Measurements from ENCODE around the gene ZG16B.

- TF ChIP-seq CEBPB (IDR thresholded peaks at IDR 0.05; ENCODE audit: low read depth) (no peak), EZH2 (IDR thresholded peaks at IDR 0.05) (no peak), POLR2A (IDR thresholded peaks at IDR 0.05; ENCODE audit: borderline replicate concordance, extremely low read depth, insufficient read depth, insufficient read length) (no peak), SIN3A (IDR thresholded peaks at IDR 0.05; ENCODE audit: low read depth) (no peak), SP1 (IDR thresholded peaks at IDR 0.05; ENCODE audit: low read depth) (no peak), YY1 (IDR thresholded peaks at IDR 0.05; ENCODE audit: extremely low read depth, insufficient replicate concordance, low read depth, low read length) (no peak), ELF1 (IDR thresholded peaks at IDR 0.05; ENCODE audit: borderline replicate concordance, low read depth) (no peak), ZFX (IDR thresholded peaks at IDR 0.05) (no peak)
- TF ChIP-seq, protein P1, sequence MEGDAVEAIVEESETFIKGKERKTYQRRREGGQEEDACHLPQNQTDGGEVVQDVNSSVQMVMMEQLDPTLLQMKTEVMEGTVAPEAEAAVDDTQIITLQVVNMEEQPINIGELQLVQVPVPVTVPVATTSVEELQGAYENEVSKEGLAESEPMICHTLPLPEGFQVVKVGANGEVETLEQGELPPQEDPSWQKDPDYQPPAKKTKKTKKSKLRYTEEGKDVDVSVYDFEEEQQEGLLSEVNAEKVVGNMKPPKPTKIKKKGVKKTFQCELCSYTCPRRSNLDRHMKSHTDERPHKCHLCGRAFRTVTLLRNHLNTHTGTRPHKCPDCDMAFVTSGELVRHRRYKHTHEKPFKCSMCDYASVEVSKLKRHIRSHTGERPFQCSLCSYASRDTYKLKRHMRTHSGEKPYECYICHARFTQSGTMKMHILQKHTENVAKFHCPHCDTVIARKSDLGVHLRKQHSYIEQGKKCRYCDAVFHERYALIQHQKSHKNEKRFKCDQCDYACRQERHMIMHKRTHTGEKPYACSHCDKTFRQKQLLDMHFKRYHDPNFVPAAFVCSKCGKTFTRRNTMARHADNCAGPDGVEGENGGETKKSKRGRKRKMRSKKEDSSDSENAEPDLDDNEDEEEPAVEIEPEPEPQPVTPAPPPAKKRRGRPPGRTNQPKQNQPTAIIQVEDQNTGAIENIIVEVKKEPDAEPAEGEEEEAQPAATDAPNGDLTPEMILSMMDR (IDR thresholded peaks at IDR 0.05 in 2 of 3, conservative IDR thresholded peaks at IDR 0.05 in 1 of 3; ENCODE audit: borderline replicate concordance in 1 of 3, insufficient read depth in 1 of 3, low read depth in 2 of 3, low read length in 2 of 3): no peak
- TF ChIP-seq, protein P2, sequence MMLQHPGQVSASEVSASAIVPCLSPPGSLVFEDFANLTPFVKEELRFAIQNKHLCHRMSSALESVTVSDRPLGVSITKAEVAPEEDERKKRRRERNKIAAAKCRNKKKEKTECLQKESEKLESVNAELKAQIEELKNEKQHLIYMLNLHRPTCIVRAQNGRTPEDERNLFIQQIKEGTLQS (IDR thresholded peaks at IDR 0.05): no peak
- TF ChIP-seq, protein P3, sequence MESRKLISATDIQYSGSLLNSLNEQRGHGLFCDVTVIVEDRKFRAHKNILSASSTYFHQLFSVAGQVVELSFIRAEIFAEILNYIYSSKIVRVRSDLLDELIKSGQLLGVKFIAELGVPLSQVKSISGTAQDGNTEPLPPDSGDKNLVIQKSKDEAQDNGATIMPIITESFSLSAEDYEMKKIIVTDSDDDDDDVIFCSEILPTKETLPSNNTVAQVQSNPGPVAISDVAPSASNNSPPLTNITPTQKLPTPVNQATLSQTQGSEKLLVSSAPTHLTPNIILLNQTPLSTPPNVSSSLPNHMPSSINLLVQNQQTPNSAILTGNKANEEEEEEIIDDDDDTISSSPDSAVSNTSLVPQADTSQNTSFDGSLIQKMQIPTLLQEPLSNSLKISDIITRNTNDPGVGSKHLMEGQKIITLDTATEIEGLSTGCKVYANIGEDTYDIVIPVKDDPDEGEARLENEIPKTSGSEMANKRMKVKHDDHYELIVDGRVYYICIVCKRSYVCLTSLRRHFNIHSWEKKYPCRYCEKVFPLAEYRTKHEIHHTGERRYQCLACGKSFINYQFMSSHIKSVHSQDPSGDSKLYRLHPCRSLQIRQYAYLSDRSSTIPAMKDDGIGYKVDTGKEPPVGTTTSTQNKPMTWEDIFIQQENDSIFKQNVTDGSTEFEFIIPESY (IDR thresholded peaks at IDR 0.05; ENCODE audit: extremely low read depth, insufficient replicate concordance, low read length): no peak
Measured at GRCh38 chr16:2840914-2841313, 10.8 kb downstream of the ZG16B start.
